GM18499 (cell line): Measurements from ENCODE around the gene PLTP.

Experiments used
- ATAC-seq: cut with Tn5 transposase; IDR thresholded peaks from one replicate; pipeline ENCODE4 v1.9.1; 2021; ENCODE audit warnings: moderate number of reproducible peaks; ENCODE audit not compliant: insufficient read depth, unreplicated experiment

The PLTP gene

DNA sequence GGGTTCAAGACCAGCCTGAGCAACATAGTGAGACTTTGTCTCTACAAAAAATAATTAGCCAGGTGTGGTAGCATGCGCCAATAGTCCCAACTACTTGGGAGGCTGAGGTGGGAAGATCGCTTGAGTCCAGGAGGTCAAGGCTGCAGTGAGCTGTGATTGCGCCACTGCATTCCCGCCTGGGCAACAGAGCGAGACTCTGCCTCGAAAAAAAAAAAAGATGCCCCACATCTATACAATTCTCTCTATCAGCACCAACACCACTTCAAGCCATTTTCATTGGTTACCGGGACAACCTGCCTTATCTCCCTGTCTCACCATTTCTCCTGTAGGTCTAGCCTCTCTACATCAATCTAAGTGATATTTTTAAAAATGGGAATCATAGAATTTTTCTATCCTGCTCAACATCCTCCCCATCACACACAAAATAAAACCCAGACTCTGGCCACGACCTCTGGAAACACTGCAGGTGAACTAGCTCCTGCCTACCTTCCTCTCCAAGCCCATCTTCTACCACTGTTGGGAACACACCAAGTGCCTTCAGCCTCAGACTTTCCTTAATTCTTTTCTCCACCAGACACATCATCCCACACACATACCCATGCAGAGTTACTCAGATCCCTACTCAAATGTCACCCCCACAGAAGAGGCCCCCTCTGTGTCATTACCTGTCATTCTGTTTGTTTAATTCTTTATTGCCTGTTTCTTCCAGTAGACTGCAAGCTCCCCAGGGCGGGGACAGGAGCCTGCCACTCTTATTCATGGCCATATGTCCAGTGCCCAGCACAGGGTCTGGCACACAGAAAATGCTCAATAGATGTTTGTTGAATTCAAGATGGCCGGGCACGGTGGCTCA lies 9.6 kb upstream of the PLTP start:
- no peak for ATAC-seq

- ATAC-seq: no peak
Observed at GRCh38 chr20:45920462-45921336, 8.7 kb upstream of the PLTP start.

- ATAC-seq: no peak
Observed at GRCh38 chr20:45919542-45920399, 7.8 kb upstream of the PLTP start.

DNA sequence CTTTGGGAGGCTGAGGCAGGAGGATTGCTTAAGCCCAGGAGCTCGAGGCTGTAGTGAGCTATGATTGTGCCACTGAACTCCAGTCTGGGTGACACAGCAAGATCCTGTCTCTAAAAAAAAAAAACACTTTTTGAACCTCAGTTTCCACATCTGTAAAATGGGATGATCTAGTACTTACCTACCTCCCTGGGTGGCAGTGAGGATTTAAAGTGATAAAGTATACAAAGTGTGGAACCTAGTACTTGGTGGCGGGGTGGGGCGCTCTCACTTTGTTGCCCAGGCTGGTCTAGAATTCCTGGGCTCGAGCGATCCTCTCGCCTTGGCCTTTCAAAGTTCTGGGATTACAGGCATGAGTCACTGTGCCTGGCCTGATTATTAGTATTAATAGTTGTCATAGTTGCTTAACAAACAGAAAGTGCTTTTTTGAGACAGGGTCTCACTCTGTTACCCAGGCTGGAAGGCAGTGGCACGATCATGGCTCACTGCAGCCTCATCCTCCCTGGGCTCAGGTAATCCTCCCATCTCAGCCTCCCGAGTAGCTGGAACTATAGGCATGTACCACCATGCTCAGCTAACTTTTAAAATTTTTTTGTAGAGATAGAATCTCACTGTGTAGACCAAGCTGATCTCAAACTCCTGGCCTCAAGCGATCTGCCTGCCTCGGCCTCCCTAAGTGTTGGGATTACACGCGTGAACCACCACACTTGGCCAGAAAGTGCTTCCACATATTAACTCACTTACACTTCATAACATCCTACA lies 7.0 kb upstream of the PLTP start:
- ATAC-seq: no peak

- ATAC-seq: no peak
Observed at GRCh38 chr20:45918182-45918737, 6.3 kb upstream of the PLTP start.

DNA sequence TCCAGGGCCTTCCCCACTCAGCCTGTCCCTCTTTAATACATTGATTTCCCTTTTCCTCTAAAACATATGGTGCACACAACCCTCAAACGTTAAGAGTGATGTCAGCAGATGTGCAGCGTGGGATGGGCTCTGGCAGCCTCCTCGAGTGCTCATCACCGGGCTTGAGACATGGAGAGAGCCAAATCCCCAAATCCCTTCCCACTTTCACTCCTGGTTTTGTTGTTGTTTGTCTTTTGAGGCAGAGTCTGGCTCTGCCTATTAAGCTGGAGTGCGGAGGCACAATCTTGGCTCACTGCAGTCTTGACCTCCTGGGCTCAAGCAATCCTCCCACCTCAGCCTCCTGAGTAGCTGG lies 5.8 kb upstream of the PLTP start:
- ATAC-seq: no peak

DNA sequence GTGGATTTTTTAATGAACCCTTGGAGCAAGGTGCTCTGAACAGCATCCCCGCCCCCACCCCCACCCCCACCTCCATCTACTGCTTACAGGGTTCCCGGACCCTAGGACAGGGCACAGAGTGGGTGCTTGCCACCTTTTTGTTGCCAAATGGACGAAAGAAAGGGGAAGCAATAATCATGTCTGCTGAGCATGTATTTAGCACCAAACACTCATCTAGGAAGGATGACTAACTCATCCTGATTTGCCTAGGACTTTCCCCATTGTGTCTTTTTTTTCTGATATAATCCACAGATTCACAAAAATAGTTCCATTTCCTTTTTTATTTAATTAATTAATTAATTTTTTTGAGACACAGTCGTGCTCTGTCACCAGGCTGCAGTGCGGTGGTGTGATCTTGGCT lies 1.2 kb upstream of the PLTP start:
- ATAC-seq: no peak

- no peak for ATAC-seq
Observed at GRCh38 chr20:45912344-45912682, 358 bp upstream of the PLTP start.

DNA sequence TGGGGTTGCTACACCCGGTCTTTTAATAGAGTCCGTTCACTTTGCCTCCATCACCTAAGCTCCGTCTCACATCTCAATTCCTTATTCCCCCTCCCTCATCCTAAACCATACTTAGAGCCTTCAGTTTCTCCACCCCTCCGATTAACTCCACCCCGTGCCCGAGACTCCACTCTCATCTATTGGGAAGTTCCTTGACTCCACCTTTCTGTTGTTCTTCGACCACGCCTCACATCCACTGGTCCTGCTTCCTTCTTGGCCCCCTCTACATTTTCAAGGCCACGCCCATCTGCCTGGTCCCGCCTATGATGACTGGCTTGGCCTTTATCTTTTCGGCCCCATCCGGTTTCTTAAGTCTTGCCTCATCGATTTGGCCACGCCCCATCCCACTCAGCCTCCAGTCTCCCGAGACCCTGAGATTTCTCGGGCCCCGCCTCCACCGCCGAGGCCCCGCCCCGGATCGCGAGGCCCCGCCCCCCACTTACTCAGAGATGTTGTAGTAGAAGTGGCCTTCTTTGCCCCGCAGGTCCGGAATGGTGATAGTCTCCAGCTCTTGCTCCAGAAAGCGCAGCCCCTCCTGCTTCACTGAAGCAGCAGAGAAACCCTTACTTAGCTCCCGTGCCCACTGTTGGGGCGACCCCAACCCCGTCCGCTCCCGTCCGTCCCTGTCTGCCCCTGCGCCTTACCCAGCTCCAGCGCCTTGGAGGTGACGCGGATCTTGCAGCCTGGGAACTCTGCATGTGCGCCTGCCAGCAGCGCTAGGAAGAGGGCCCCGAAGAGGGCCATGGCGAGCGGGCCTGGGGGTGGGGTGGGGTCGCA lies 1.1 kb downstream of the PLTP start:
- ATAC-seq: peak; percentile 82

- no peak for ATAC-seq
Observed at GRCh38 chr20:45909817-45910669, 1.9 kb downstream of the PLTP start.

DNA sequence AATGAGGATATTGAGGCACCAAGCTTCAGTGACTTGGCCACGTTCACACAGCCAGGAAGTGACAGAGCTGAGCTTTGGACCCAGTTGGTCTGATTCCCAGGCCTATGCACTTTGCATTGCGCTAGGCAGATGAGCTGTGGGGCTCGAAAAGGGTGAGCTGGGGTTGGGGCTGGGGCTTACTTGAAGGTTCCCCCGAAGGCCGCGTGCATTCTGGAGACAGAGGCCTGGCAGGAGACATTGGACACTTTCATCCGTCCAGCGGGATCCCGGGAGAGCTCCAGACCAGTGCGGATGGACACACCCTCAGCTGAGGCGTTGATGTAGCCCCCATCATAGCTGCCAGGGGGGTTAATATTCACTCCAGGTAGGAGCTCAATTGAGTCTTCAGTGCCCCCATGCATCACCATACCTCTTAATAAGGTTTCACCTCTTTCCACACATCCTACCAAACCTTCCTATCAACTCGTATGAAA lies 2.6 kb downstream of the PLTP start:
- ATAC-seq: no peak

DNA sequence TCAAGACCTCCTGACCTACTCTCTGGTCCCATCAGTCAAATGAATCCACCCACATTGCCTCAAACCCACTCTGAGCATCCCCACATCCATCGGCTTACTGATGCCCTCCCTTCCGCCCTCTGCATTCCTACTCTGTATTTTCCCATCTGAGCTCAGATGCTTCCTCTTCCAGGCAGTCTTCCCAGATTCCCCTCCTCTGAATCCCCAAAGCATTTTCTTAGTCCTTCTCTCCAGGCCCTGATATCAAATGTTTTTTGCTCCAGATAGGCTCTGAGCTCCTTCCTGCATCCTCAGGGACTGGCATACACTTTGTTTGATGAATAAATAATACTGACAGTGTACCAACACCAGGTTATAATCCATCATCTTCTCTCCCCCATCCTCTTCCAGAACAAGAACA lies 3.9 kb downstream of the PLTP start:
- ATAC-seq: no peak

DNA sequence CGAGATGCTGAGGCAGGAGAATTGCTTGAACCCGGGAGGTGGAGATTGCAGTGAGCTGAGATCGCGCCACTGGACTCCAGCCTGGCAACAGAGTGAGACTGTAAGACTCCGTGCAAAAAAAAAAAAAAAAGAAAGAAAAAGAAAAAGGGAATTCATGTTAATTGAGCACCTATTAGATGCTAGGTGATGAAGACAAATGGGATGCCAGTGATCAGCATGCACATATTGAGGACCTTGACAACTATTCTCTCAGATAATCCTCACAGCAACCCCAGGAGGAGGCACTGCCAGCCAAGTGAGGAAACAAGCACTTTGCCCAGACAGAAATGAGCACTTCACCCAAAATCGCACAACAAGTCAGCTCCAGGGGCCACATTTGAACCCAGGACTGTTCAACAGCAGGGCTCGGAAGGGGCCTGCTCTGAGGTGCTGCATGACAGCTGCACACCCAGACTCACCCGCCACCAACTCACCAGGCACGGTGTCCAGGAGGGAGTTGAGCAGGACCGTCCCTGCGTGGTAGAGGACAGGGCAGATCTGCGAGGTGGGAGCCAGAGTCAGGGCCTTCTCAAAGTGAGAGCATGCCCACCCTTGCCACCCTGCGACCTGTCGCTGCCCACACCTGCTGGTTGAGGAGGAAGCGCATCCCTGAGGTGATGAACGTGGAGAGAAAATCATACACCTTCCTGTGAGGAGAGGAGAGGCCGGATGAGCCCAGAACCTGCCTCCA lies 4.6 kb downstream of the PLTP start:
- ATAC-seq: no peak

DNA sequence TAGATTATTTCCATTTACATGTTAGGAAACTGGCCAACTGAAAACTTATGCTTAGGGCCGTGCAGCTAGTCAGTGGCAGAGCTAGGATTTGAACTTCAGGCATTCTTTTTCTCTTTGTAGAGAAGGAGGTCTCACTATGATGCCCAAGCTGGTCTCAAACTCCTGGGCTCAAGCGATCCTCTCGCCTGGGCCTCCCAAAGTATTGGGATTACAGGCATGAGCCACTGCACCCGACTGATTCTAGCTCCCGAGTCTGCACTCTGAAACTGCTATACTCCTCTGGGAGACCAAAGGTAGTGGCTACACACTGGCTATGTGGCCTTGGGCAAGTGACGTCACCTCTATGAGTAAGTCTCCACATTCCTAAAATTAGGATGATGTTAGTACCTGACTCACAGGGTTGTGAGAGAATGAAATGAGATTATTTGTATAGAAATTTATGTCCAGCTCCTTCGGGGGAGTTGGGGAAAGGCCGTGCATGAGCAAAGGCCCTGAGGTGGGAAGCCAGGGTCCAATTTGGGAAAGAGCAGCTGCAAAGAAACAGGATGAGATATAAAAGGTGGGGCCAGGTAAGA lies 6.4 kb downstream of the PLTP start:
- no peak for ATAC-seq

DNA sequence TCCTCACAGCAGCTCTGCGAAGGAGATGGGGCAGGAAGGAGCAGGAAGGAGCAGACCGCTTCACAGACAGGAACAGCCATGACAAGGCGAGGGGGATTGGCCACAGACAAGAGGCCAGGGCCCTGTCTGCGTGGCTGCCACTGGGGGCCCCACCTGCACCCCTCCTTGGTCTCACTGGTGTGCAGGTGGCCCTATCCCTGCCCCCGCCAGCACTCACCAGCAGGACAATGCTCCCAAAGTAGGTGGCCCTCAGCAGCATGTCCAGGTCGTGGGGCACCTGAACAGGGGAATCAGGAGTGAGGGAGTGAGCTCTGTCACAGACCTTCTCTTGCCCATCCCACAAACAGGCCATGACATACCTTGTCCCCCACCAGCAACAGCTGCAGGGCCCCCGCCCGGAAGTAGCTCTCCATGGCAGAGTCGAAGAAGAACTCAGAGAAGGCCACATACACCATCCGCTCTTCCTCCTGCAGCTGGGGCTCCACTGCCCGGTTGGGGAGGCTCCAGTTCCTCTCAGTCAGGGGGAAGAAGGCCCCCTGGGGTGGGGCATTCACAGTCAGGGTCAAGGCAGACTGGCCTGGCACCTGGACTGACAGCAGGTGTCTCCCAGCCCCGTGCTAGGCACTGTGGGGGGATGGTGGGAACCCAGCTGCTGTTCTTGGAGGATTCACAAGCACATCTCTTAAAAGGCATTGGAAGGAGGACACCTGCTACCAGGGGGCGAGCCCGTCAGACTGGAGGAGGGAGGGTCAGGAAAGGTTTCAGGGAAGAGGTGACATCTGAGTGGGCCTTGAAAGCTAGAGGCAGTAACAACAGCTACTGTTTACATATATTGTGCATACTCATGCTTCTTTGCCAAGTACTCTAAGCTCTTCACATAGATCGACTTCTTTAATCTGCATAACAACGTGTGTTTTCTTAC lies 7.1 kb downstream of the PLTP start:
- no peak for ATAC-seq

GRCh38 chr20:45902199-45902701 lies 9.7 kb downstream of the PLTP start:
- no peak for ATAC-seq
